Tibial artery (tissue), 4 donors: ENCODE measurements around the gene RBP2.

Experiments used
- DNase-seq, 2 donors: peaks; one replicate each; pipeline ENCODE4 v3.0.0-alpha.2; 2019
- H3K27ac ChIP-seq, 2 donors: fragments of 200-600 bp; sonication (generic) in 1 of 2; 1 replicate in 1 of 2; 2 replicates in 1 of 2; pipeline ENCODE4 v1.5.1; 2018 to 2019; ENCODE audit warnings: mild to moderate bottlenecking in 1 of 2
- H3K27me3 ChIP-seq, 2 donors: fragments of 200-600 bp; sonication (generic) in 1 of 2; one replicate each; pipeline versions ENCODE4 v1.5.1 to v1.6.0; 2016 to 2019
- H3K36me3 ChIP-seq, 3 donors: fragments of 200-600 bp; sonication (generic) in 2 of 3; one replicate each; pipeline ENCODE4 v1.5.1; 2016 to 2019; ENCODE audit warnings: mild to moderate bottlenecking in 2 of 3
- H3K4me1 ChIP-seq, 4 donors: fragments of 200-600 bp; sonication (generic) in 2 of 4; 1 replicate in 3 of 4; 2 replicates in 1 of 4; pipeline ENCODE4 v1.5.1; 2016 to 2019
- H3K4me3 ChIP-seq, 2 donors: fragments of 200-600 bp; sonication (generic) in 1 of 2; 1 replicate in 1 of 2; 2 replicates in 1 of 2; pipeline ENCODE4 v1.5.1; 2018 to 2019; ENCODE audit warnings: mild to moderate bottlenecking in 2 of 2
- H3K9me3 ChIP-seq, 3 donors: fragments of 200-600 bp; sonication (generic) in 1 of 3; one replicate each; pipeline ENCODE4 v1.5.1; 2016 to 2019
- intact Hi-C: fragments of 100-400 bp; cut with DNase I; formaldehyde crosslinking; loops from one replicate; pipeline ENCODE4 v1.15.0; 2023; ENCODE audit warnings: low total_unique reads
- TF ChIP-seq, protein P1 (sequence below), 2 experiments: fragments of 200-600 bp in 1 of 2; fragments of 450-650 bp in 1 of 2; IDR thresholded peaks; one replicate each; pipeline ENCODE4 v1.5.1; 2017 to 2019; ENCODE audit warnings: antibody characterized with exemption in 2 of 2, mild to moderate bottlenecking in 1 of 2, moderate library complexity in 1 of 2

RBP2 gene

DNA sequence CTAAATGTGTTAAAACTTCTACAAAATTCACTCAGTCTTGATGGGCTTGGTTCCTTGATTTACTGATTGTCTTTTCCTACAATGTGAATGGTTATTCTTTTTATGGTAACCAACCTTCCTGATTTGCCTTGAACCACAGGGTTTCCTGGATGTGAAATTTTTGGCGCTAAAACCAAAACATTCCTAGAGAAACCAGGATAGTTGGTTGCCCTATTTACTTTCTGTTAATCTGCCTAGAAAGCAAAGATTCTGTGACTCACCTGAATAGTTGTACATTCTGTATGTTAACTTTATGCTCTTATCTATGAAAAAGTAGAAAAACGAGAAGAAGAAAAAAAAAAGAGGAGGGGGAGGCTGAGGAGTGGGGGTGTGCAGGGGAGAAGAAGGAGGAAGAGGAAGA, 23.2 kb upstream of the RBP2 start:
- DNase-seq: no peak
- Histone ChIP-seq H3K27ac (no peak overlapping the region), H3K4me3 (no peak overlapping the region), H3K27me3 (no peaks in the 10 kb centered on the region), H3K4me1 (no peaks in the 10 kb centered on the region), H3K36me3 (no peaks in the 10 kb centered on the region), H3K9me3 (peaks cover 0 to 5% (median 0%) of the 10 kb centered on the region in 3 donors)
- TF ChIP-seq, protein P1, sequence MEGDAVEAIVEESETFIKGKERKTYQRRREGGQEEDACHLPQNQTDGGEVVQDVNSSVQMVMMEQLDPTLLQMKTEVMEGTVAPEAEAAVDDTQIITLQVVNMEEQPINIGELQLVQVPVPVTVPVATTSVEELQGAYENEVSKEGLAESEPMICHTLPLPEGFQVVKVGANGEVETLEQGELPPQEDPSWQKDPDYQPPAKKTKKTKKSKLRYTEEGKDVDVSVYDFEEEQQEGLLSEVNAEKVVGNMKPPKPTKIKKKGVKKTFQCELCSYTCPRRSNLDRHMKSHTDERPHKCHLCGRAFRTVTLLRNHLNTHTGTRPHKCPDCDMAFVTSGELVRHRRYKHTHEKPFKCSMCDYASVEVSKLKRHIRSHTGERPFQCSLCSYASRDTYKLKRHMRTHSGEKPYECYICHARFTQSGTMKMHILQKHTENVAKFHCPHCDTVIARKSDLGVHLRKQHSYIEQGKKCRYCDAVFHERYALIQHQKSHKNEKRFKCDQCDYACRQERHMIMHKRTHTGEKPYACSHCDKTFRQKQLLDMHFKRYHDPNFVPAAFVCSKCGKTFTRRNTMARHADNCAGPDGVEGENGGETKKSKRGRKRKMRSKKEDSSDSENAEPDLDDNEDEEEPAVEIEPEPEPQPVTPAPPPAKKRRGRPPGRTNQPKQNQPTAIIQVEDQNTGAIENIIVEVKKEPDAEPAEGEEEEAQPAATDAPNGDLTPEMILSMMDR (IDR thresholded peaks at IDR 0.05): no peak
- intact Hi-C loops: no loop called here

DNA sequence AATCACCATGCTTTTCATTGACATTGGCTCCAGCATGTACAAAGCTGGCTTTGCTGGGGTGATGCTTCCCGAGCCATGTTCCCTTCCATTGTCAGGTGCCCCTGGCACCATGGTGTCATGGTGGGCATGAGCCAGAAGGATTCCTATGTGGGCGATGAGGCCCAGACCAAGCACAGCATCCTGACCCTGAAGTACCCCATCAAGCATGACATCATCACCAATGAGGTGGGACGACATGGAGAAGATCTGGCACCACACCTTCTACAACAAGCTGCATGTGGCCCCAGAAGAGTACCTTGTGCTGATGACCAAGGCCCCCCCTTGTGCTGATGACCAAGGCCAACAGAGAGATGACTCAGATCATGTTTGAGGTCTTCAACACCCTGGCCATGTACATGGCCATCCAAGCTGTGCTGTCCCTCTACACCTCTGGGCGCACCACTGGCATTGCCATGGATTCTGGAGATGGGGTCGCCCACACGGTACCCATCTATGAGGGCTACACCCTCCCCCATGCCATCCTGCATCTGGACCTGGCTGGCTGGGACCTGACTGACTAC, 17.6 kb upstream of the RBP2 start:
- H3K36me3 ChIP-seq: no peaks in the 10 kb centered on the region
- H3K27ac ChIP-seq: no peak overlapping the region
- H3K4me1 ChIP-seq: peaks cover 0 to 3% (median 0%) of the 10 kb centered on the region in 4 donors
- TF ChIP-seq, protein P1 (IDR thresholded peaks at IDR 0.05): no peak
- H3K9me3 ChIP-seq: peaks cover 0 to 5% (median 0%) of the 10 kb centered on the region in 3 donors
- H3K4me3 ChIP-seq: no peak overlapping the region
- no peaks in the 10 kb centered on the region for H3K27me3 ChIP-seq
- no peak for DNase-seq
- intact Hi-C loops: no loop called here

DNA sequence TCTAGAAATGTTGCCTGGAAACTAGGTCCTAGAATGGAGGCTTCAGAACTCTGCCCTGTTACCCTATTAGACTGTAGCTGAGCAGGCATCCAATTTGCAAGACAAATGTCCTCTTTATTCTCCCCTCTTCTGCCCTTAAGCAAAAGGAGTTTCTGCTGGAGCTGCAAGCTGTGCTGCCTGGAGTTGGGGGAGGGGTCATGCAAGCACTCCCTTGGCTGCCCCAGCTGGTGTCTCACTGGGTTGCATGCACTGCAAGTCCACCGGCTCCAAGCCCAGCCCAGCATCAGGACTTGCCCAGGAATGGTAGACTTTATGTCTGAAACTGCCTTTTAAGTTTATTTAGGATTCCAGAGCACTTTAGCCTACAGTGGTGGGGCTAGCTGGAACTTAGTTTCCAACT, 15.7 kb upstream of the RBP2 start:
- intact Hi-C loops: no loop called here
- no peaks in the 10 kb centered on the region for H3K36me3 ChIP-seq
- H3K27ac ChIP-seq: no peak overlapping the region
- H3K4me1 ChIP-seq: peaks cover 0 to 3% (median 0%) of the 10 kb centered on the region in 4 donors
- peaks cover 0 to 5% (median 4%) of the 10 kb centered on the region in 3 donors for H3K9me3 ChIP-seq
- DNase-seq: no peak
- no peaks in the 10 kb centered on the region for H3K27me3 ChIP-seq
- TF ChIP-seq, protein P1 (IDR thresholded peaks at IDR 0.05): no peak
- H3K4me3 ChIP-seq: no peak overlapping the region

DNA sequence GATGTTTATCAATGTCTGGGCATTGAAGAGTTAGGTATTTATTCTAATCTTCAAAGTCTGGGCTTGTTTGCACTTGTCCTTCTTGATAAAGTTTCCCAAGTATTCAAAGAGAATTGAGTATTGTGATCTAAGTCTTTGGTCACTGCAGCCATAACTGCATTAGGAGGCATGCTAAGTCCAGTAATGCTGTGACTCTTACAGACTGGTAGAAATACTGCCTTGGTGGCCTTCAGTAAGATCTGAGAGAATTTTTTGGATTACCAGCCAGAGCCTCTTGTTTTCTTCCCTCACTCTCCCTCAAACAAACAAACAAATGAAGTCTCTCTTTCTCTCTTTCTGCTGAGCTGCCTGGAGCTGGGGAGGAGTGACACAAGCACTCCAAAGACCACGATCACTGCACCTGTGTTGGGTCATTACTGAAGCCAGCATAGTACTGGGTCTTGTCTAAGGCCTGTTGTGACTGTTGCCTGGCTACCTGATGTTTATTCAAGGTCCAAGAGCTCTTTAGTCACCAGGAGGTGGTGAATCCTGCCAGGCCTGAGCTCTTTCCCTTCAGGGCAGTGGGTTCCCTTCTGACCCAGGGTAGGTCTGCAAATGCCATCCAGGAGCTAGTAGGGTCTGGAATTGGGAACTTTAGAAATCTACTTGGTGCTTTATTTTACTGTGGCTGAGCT, 14.8 kb upstream of the RBP2 start:
- Histone ChIP-seq H3K27ac (no peak overlapping the region), H3K4me1 (peaks cover 0 to 3% (median 0%) of the 10 kb centered on the region in 4 donors), H3K9me3 (peaks cover 0 to 4% (median 0%) of the 10 kb centered on the region in 3 donors)

DNA sequence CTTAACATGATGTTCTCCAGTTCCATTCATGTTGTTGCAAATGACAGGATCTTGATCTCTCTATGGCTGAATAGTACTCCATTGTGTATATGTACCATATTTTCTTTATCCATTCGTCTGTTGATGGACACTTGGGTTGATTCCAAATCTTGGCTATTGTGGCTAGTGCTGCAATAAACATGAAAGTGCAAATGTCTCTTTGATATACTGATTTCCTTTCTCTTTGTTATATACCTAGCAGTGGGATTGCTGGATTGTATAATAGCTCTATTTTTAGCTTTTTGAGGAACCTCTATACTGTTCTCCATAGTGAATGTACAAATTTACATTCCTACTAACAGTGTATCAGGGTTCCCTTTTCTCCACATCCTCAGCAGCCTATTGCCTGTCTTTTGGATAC, 5.9 kb upstream of the RBP2 start:
- Histone ChIP-seq H3K27me3 (no peaks in the 10 kb centered on the region), H3K4me1 (no peaks in the 10 kb centered on the region), H3K27ac (no peak overlapping the region), H3K4me3 (no peak overlapping the region), H3K9me3 (no peaks in the 10 kb centered on the region), H3K36me3 (no peaks in the 10 kb centered on the region)
- TF ChIP-seq, protein P1 (IDR thresholded peaks at IDR 0.05): no peak
- DNase-seq: no peak
- intact Hi-C loops: no loop called here

More for the DNA sequence above, 14.8 kb upstream of the RBP2 start:
- Histone ChIP-seq H3K4me3 (no peak overlapping the region), H3K36me3 (no peaks in the 10 kb centered on the region), H3K27me3 (no peaks in the 10 kb centered on the region)
- TF ChIP-seq, protein P1 (IDR thresholded peaks at IDR 0.05): no peak
- intact Hi-C loops: no loop called here
- DNase-seq: no peak
